Ishikawa (cell line): ENCODE data around the gene HOXC4.

Source experiments
- CEBPB ChIP-seq: IDR thresholded peaks from 2 replicates; pipeline ENCODE4 v1.6.1; 2012
- CREB1 ChIP-seq: IDR thresholded peaks from 2 replicates; pipeline ENCODE4 v1.6.1; 2012; ENCODE audit warnings: low read depth
- EGR1 ChIP-seq: IDR thresholded peaks from 2 replicates; pipeline ENCODE4 v1.6.1; 2012
- EP300 ChIP-seq: IDR thresholded peaks from 2 replicates; pipeline ENCODE4 v1.6.1; 2012; ENCODE audit warnings: borderline replicate concordance
- FOXM1 ChIP-seq: IDR thresholded peaks from 2 replicates; pipeline ENCODE4 v1.6.1; 2012; ENCODE audit warnings: low read depth, borderline replicate concordance
- MAX ChIP-seq: IDR thresholded peaks from 2 replicates; pipeline ENCODE4 v1.6.1; 2012
- NFIC ChIP-seq: IDR thresholded peaks from 2 replicates; pipeline ENCODE4 v1.6.1; 2012
- RAD21 ChIP-seq: IDR thresholded peaks from 2 replicates; pipeline ENCODE4 v1.6.1; 2012; ENCODE audit warnings: low read depth
- REST ChIP-seq: IDR thresholded peaks from 2 replicates; pipeline ENCODE4 v1.6.1; 2012; ENCODE audit warnings: low read depth, mild to moderate bottlenecking
- TAF1 ChIP-seq: IDR thresholded peaks from 2 replicates; pipeline ENCODE4 v1.6.1; 2012; ENCODE audit warnings: low read depth, mild to moderate bottlenecking
- TCF12 ChIP-seq: IDR thresholded peaks from 2 replicates; pipeline ENCODE4 v1.6.1; 2012; ENCODE audit warnings: low read depth
- TEAD4 ChIP-seq: IDR thresholded peaks from 2 replicates; pipeline ENCODE4 v1.6.1; 2012
- USF1 ChIP-seq: IDR thresholded peaks from 2 replicates; pipeline ENCODE4 v1.6.1; 2012
- YY1 ChIP-seq: IDR thresholded peaks from 2 replicates; pipeline ENCODE4 v1.6.1; 2012; ENCODE audit warnings: low read depth
- ZBTB7A ChIP-seq: IDR thresholded peaks from 2 replicates; pipeline ENCODE4 v1.6.1; 2012; ENCODE audit warnings: low read depth

The HOXC4 gene

DNA sequence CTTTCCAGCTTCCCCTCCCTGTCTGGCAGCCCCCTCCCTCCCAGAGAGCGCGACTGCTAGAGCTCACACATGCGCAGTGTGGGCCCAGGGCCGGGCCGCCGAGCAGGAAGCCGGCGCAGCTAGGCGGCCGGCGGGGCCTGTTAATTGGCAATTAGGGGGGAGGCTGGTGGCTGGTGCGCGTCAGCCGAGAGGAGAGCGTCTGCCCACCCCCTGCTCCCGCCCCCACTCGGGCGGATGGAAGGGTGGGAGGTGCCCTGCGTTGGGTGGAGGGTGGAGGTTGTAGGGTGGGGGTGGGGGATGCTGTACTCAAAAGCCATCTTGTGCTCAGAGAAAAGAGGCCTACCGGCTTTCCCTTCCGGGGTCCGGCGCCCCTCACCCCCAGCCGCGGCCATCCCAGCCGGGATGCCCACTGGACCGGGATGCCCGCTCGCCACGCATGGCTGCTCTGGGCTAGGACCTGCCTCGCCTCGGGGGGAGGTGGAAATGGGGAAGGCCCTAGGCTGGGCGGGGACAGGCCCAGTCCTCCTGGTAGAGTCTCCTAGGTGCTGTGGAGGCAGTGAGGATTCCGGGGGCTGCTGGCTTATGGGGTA, 35.7 kb upstream of the HOXC4 start:
- TF ChIP-seq MAX (peak; percentile 55; the same call in 1 of the 2 replicates), TAF1 (no peak; the same call in 1 of the 2 replicates), TCF12 (peak; percentile 8; the same call in 1 of the 2 replicates), EP300 (peak; percentile 6; the same call in 1 of the 2 replicates), FOXM1 (no peak)

DNA sequence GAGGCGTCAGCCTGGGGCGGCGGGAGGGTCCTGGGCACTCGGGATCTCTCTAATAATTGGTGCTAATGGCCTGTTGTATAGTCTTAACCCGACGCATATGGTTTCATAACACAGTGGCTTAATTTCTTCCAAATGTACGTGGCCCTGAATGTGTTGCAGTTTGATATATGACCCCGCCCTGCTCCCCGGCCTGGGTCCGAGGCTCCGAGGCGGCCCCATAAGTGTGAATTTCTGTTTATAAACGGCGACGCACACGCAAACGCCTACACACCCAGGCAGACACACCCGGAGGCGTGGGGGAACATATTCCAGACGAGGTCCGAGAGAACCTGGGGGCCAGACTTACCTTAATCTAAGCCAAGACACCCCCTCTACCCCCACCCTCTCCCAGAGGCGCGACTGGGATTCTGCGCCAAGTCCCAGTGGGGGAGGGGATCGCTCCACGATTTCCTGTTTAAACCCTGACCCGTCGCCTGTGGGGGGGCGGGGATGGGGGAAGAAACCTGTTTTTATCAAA, 35.1 kb upstream of the HOXC4 start:
- TF ChIP-seq USF1 (no peak), EGR1 (no peak), RAD21 (no peak), MAX (no peak), TEAD4 (no peak), CREB1 (no peak), EP300 (no peak), YY1 (no peak), FOXM1 (no peak), TAF1 (no peak), REST (no peak), TCF12 (no peak), NFIC (no peak), CEBPB (no peak), ZBTB7A (no peak)

GRCh38 chr12:54019091-54019811, 34.4 kb upstream of the HOXC4 start:
- no peak for TF ChIP-seq FOXM1
- no peak for TF ChIP-seq USF1
- TF ChIP-seq EGR1: no peak
- TF ChIP-seq CREB1: no peak
- TF ChIP-seq EP300: no peak
- no peak for TF ChIP-seq TEAD4
- TF ChIP-seq REST: no peak

DNA sequence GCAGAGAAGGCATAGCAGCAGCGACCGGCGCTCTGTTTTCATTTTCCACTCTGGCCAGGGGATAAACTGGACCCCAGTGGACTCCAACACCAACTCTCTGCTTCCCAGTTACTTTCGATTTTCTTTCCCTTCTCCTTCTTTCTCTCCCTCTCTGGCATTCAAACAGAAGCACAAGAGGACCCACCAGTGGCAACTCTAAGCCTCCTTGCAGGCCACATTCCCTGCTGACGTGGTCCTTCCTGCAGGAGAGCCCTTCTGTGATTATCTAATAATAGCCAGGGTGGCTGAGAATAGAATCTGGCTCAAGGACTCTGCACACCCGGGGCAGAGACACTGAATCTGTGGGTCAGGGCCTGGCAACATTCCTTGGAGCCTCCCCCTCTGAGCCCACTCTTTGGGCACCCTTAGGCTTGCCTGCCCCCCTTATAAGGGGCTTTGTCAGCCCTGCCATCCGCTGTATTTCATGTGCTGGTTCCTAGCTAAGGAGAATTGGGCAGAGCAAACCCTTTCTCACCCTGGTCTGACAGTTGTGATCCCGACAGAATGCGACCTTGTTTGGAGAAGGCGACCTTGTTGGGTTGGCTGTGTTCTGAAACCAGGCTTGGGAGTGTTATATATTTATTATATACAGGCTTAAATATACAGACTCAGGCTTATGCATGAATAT, 33.6 kb upstream of the HOXC4 start:
- no peak for TF ChIP-seq TEAD4
- TF ChIP-seq EP300: no peak

- no peak for TF ChIP-seq TCF12
- no peak for TF ChIP-seq MAX
- no peak for TF ChIP-seq FOXM1
- no peak for TF ChIP-seq ZBTB7A
- no peak for TF ChIP-seq EGR1
- TF ChIP-seq CEBPB: no peak
- TF ChIP-seq NFIC: no peak
These were observed 32.8 kb upstream of the HOXC4 start for GRCh38 chr12:54020591-54021405.
